ENCODE results near the gene ZDHHC11B.
A peak's percentile ranks its signal among the peaks of the same experiment; 100 is the strongest.
"Not testable (repeated sequence)": the region's sequence is repeated elsewhere in the genome, so short reads cannot be mapped to it uniquely, and the experiment has no call there.

The ZDHHC11B gene

GRCh38 chr5:714215-715118 lies 70.1 kb downstream of the ZDHHC11B start:
- not testable (repeated sequence) for DNase-seq

- not testable (repeated sequence) for DNase-seq
Measured at GRCh38 chr5:713686-714085, 70.8 kb downstream of the ZDHHC11B start.

GRCh38 chr5:708848-709517 lies 75.5 kb downstream of the ZDHHC11B start:
- DNase-seq = not testable (repeated sequence)

GRCh38 chr5:708374-708773 lies 76.2 kb downstream of the ZDHHC11B start:
- DNase-seq = not testable (repeated sequence)

- DNase-seq = not testable (repeated sequence)
Measured at GRCh38 chr5:706127-706526, 78.4 kb downstream of the ZDHHC11B start.

- DNase-seq = not testable (repeated sequence)
Measured at GRCh38 chr5:696753-697702, 87.5 kb downstream of the ZDHHC11B start.

- not testable (repeated sequence) for DNase-seq
Measured at GRCh38 chr5:696191-696590, 88.3 kb downstream of the ZDHHC11B start.

- not testable (repeated sequence) for DNase-seq
Measured at GRCh38 chr5:695475-695874, 89.1 kb downstream of the ZDHHC11B start.

GRCh38 chr5:694042-694431 lies 90.5 kb downstream of the ZDHHC11B start:
- DNase-seq = not testable (repeated sequence)

GRCh38 chr5:693271-694041 lies 91.1 kb downstream of the ZDHHC11B start, which contains the start of gene TPPP:
Gene TPPP, minus strand, starts transcription at chr5:693352. Its CDS starts 15,292 bp downstream, at chr5:678060.
- DNase-seq = peak; percentile 79

- DNase-seq = not testable (repeated sequence)
Measured at GRCh38 chr5:692529-693041, 91.9 kb downstream of the ZDHHC11B start.

GRCh38 chr5:691817-692528 lies 92.6 kb downstream of the ZDHHC11B start:
- no peak for DNase-seq

- DNase-seq = not testable (repeated sequence)
Measured at GRCh38 chr5:691049-691448, 93.5 kb downstream of the ZDHHC11B start.

GRCh38 chr5:690293-690692 lies 94.2 kb downstream of the ZDHHC11B start:
- not testable (repeated sequence) for DNase-seq

- peak; percentile 14 for DNase-seq
Measured at GRCh38 chr5:688348-689010, 96.0 kb downstream of the ZDHHC11B start.

GRCh38 chr5:686936-687335 lies 97.6 kb downstream of the ZDHHC11B start:
- not testable (repeated sequence) for DNase-seq

- DNase-seq = not testable (repeated sequence)
Measured at GRCh38 chr5:686172-686523, 98.4 kb downstream of the ZDHHC11B start.

GRCh38 chr5:685262-686171 lies 99.0 kb downstream of the ZDHHC11B start:
- no peak for DNase-seq

GRCh38 chr5:684751-685216 lies 99.7 kb downstream of the ZDHHC11B start:
- DNase-seq = no peak

Measured in activated CD8-positive, alpha-beta memory T cell treated with anti-CD3 and anti-CD28 coated beads, Interleukin-2, amount 50 U/mL, for 4 hours (primary cell).